SK-N-SH (cell line): ENCODE measurements around the gene DOP1B. TPM values are rescaled to one million over a fixed set of nuclear protein-coding genes. Genes with fewer than 3 reads are reported as not detected.
"Not testable (repeated sequence)": the region's sequence is repeated elsewhere in the genome, so short reads cannot be mapped to it uniquely, and the experiment has no call there.

Source experiments
- CTCF ChIA-PET: fragments of 300-600, 350-600 bp; formaldehyde crosslinking; extraction: SDS; loops from one replicate; lab custom pipeline; 2021; lab: Yijun Ruan, JAX
- POLR2A ChIA-PET: fragments of 350-600 bp; sonication (Branson Sonifier 250); formaldehyde crosslinking; extraction: SDS; loops from one replicate; lab custom pipeline; 2020; ENCODE audit warnings: antibody characterized with exemption, inconsistent platforms; lab: Yijun Ruan, JAX
- DNase-seq: peaks from one replicate; pipeline ENCODE4 v3.0.0; 2012
- H2AFZ ChIP-seq: fragments of 200-600 bp; sonication (generic); 2 replicates; pipeline ENCODE4 v1.8.1; 2016; ENCODE audit warnings: antibody characterized with exemption, mild to moderate bottlenecking, low read depth
- H3F3A ChIP-seq: fragments of 200-600 bp; sonication (generic); replicated peaks from 2 replicates; pipeline ENCODE3; 2016; ENCODE audit warnings: antibody characterized with exemption, mild to moderate bottlenecking; ENCODE audit not compliant: insufficient read depth
- H3K27ac ChIP-seq, 2 experiments: fragments of 200-500 bp in 1 of 2; fragments of 200-600 bp in 1 of 2; sonication (Bioruptor generic) in 1 of 2; sonication (generic), shearing (Covaris generic) in 1 of 2; 2 replicates each; pipeline versions ENCODE4 v1.5.1 to v1.6.1; 2014 to 2016; ENCODE audit warnings: low read depth in 2 of 2, inconsistent platforms in 1 of 2, low read length in 1 of 2, mild to moderate bottlenecking in 1 of 2, mixed read lengths in 1 of 2
- H3K27me3 ChIP-seq: fragments of 200-600 bp; sonication (generic), shearing (Covaris generic); 2 replicates; pipeline ENCODE4 v1.6.1; 2016; ENCODE audit warnings: mixed run types; ENCODE audit not compliant: insufficient read depth
- H3K36me3 ChIP-seq, 2 experiments: fragments of 200-500 bp in 1 of 2; fragments of 200-600 bp in 1 of 2; sonication (Bioruptor generic) in 1 of 2; sonication (generic) in 1 of 2; replicated peaks in 1 of 2; 2 replicates each; pipeline versions ENCODE3 to v1.5.1; 2014 to 2016; ENCODE audit warnings: low read length in 1 of 2, mild to moderate bottlenecking in 1 of 2; ENCODE audit not compliant: insufficient read depth in 2 of 2, control insufficient read depth in 1 of 2
- H3K4me1 ChIP-seq, 2 experiments: fragments of 200-500 bp in 1 of 2; fragments of 200-600 bp in 1 of 2; sonication (Bioruptor generic) in 1 of 2; sonication (generic), shearing (Covaris generic) in 1 of 2; 2 replicates each; pipeline versions ENCODE4 v1.5.1 to v1.6.1; 2014 to 2016; ENCODE audit warnings: low read depth in 1 of 2, low read length in 1 of 2, mixed run types in 1 of 2; ENCODE audit not compliant: insufficient read depth in 2 of 2, control insufficient read depth in 1 of 2
- H3K4me2 ChIP-seq: fragments of 200-600 bp; sonication (generic), shearing (Covaris generic); 2 replicates; pipeline ENCODE4 v1.6.1; 2017; ENCODE audit warnings: mixed run types
- H3K4me3 ChIP-seq, 2 experiments: fragments of 200-500 bp in 1 of 2; fragments of 200-600 bp in 1 of 2; sonication (Bioruptor generic) in 1 of 2; sonication (generic), shearing (Covaris generic) in 1 of 2; 2 replicates each; pipeline versions ENCODE4 v1.5.1 to v1.8.1; 2014 to 2016; ENCODE audit warnings: low read depth in 2 of 2, inconsistent platforms in 1 of 2, low read length in 1 of 2, mild to moderate bottlenecking in 1 of 2, mixed read lengths in 1 of 2, moderate library complexity in 1 of 2
- H3K79me2 ChIP-seq: fragments of 200-600 bp; sonication (generic); 2 replicates; pipeline ENCODE4 v1.8.1; 2017; ENCODE audit warnings: mild to moderate bottlenecking; ENCODE audit not compliant: insufficient read depth
- H3K9ac ChIP-seq: fragments of 200-600 bp; sonication (generic); 2 replicates; pipeline ENCODE4 v1.6.1; 2017; ENCODE audit warnings: mixed run types
- H3K9me2 ChIP-seq: fragments of 200-600 bp; sonication (generic); 2 replicates; pipeline ENCODE4 v1.6.1; 2017; ENCODE audit warnings: mixed run types
- H3K9me3 ChIP-seq: fragments of 200-600 bp; sonication (generic); 2 replicates; pipeline ENCODE4 v1.6.1; 2017; ENCODE audit warnings: mixed run types, mild to moderate bottlenecking, moderate library complexity
- H4K20me1 ChIP-seq: fragments of 200-600 bp; sonication (generic); 2 replicates; pipeline ENCODE4 v1.6.1; 2017; ENCODE audit warnings: mild to moderate bottlenecking, mixed run types; ENCODE audit not compliant: insufficient read depth
- ELF1 ChIP-seq: IDR thresholded peaks from 2 replicates; pipeline ENCODE4 v1.4.0; 2012
- FOSL2 ChIP-seq: IDR thresholded peaks from 2 replicates; pipeline ENCODE4 v1.4.0; 2012; ENCODE audit warnings: low read depth, mild to moderate bottlenecking, moderate library complexity, borderline replicate concordance
- FOXJ3 ChIP-seq: sonication (generic); formaldehyde crosslinking; IDR thresholded peaks from 2 replicates; pipeline ENCODE4 v1.5.1; 2020; ENCODE audit warnings: mild to moderate bottlenecking, missing genetic modification reagents
- GABPA ChIP-seq: IDR thresholded peaks from 2 replicates; pipeline ENCODE4 v1.4.0; 2012; ENCODE audit warnings: low read depth, mild to moderate bottlenecking
- JUND ChIP-seq: IDR thresholded peaks from 2 replicates; pipeline ENCODE4 v1.4.0; 2012
- MAX ChIP-seq: IDR thresholded peaks from 2 replicates; pipeline ENCODE4 v1.4.0; 2012; ENCODE audit warnings: low read depth
- MEF2A ChIP-seq: IDR thresholded peaks from 2 replicates; pipeline ENCODE4 v1.4.0; 2012; ENCODE audit warnings: low read depth, borderline replicate concordance
- PBX3 ChIP-seq: IDR thresholded peaks from 2 replicates; pipeline ENCODE4; 2012
- POLR2AphosphoS5 ChIP-seq: IDR thresholded peaks from 2 replicates; pipeline ENCODE4 v1.6.1; 2012; ENCODE audit warnings: low read depth, low read length
- TCF12 ChIP-seq: IDR thresholded peaks from 2 replicates; pipeline ENCODE4 v1.4.0; 2012
- USF1 ChIP-seq: IDR thresholded peaks from 2 replicates; pipeline ENCODE4 v1.4.0; 2012; ENCODE audit warnings: low read depth, borderline replicate concordance
- YY1 ChIP-seq: IDR thresholded peaks from 2 replicates; pipeline ENCODE4 v1.4.0; 2012; ENCODE audit warnings: low read depth, mild to moderate bottlenecking
- WGBS: methylation state at CpG from one replicate; pipeline ENCODE4 v1.1.6; 2017; ENCODE audit warnings: low lambda C conversion rate; 5-methylcytosine and 5-hydroxymethylcytosine counted together
- polyA plus RNA-seq, 3 experiments: library from polyadenylated mRNA; depleted of rRNA; stranded (reverse); fragments of >200 nt; gene quantifications; 2 replicates each; pipeline ENCODE4 v1.2.3, GENCODE V29; 2012

The DOP1B gene
- polyA plus RNA-seq, 1 of the 3 experiments (the other 2 are of a cell fraction): 4.9 TPM

DNA sequence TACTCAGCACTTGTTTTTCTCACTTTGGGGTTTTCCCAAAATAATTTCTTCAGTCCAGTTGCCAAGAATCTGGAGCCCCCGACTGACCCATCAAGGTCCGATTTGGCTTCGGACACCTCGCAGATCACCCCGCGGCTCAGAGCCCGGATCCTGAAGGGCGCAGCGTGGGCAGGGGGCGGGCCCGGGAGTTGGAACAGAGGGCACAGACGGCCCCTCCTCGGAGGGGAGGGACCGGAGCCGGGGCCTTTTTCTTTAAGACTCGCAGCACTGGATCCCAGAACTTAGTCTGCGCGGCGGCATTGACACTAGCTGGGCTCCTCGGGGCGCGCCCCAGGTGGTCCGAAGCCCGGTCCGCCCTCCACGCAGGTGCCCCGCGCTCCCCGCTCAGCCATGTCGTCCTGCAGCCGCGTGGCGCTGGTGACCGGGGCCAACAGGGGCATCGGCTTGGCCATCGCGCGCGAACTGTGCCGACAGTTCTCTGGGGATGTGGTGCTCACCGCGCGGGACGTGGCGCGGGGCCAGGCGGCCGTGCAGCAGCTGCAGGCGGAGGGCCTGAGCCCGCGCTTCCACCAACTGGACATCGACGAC, 21.7 kb upstream of the DOP1B start, which contains the start of gene CBR3:
TSS of gene CBR3 (plus strand) at position 277 of the 588 bp plus-strand sequence. CDS start at position 391, 114 bp downstream.
- DNase-seq: peak; percentile 74
- Histone ChIP-seq H3K4me1 (peaks cover 0 to 7% of the 10 kb centered on the region in 2 experiments; a peak in 1 of 4 replicates), H2AFZ (peak within 1 kb of the TSS; percentile 79), H3K4me2 (peak within 1 kb of the TSS; percentile 85), H3K9me2 (no peaks in the 10 kb centered on the region), H3K4me3 (peak within 1 kb of the TSS; percentile 59 to 65), H3K9me3 (no peaks in the 10 kb centered on the region), H3K79me2 (peaks cover 16% of the 10 kb centered on the region; the same call in 1 of the 2 replicates), H3K27me3 (no peaks in the 10 kb centered on the region), H3K36me3 (no peaks in the 10 kb centered on the region), H3K9ac (peak within 1 kb of the TSS; percentile 63), H3K27ac (peak within 1 kb of the TSS in 1 of 2 experiments; percentile 57; a peak in 2 of 4 replicates), H4K20me1 (no peaks in the 10 kb centered on the region), H3F3A (peaks cover 8% of the 10 kb centered on the region)
- ChIA-PET CTCF (interaction anchor here (1.5 to 6.5 kb wide), 2 partner anchors 9 to 12 kb away, joined by 3 to 38 read pairs; no protein-coding TSS in a partner anchor), POLR2A (no interaction called here)
- 5% methylated on average over 3 of the region's 53 CpGs for WGBS
- TF ChIP-seq FOSL2 (no peak), YY1 (peak; percentile 24; the same call in 1 of the 2 replicates), GABPA (no peak), FOXJ3 (CRISPR knock-in tag) (no peak), ELF1 (no peak), MAX (peak; percentile 55; the same call in 1 of the 2 replicates), POLR2AphosphoS5 (peak; percentile 33), JUND (no peak)

DNA sequence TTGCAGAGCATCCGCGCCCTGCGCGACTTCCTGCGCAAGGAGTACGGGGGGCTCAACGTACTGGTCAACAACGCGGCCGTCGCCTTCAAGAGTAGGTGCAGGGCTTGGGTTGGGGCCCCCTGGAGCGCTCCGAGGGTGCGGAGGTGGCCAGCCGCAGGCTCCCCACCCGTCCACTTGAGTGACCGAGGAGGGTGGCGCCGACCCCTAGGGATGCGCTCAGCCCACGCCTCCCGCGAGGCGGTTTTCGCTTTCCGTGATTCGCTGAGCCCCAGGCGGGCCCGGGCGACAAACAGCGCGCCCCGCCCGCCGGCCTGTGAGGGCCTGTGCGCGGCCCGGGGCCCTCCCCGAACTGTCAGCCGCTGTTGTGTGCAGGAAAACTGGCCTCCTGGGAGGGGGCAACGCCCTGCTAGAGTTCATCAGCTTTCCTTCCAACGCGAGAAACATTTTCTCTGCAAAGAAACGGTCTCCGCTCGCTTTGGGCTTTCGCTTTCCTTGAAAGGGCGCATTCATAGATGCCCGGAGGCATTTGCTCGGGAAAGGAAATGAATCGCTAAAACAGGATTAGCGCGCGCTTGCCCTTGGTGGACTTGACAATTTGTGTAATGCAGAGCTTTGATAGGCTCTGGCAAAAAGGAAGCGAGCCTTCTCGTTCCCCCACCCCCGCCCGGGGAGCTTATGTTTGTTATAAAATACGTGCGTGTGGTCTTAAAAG, 21.1 kb upstream of the DOP1B start:
- no peaks in the 10 kb centered on the region for H3K9me3 ChIP-seq
- peak overlapping the region; percentile 79 for H2AFZ ChIP-seq
- 7% methylated on average over 17 of the region's 60 CpGs for WGBS
- peaks cover 16% of the 10 kb centered on the region; the same call in 1 of the 2 replicates for H3K79me2 ChIP-seq
- no peaks in the 10 kb centered on the region for H3K36me3 ChIP-seq
- peak overlapping the region; percentile 59 to 65 for H3K4me3 ChIP-seq
- peaks cover 12% of the 10 kb centered on the region for H3F3A ChIP-seq
- peak; percentile 81 for DNase-seq
- POLR2A ChIA-PET: interaction anchor here (0.6 kb wide), 1 partner anchor 251 kb away, joined by 3 read pairs; no protein-coding TSS in a partner anchor
- H3K27me3 ChIP-seq: no peaks in the 10 kb centered on the region
- TF ChIP-seq POLR2AphosphoS5 (0 out of 2 replicates have a peak, but pooled peaks have one; percentile 12), MEF2A (no peak), TCF12 (no peak), PBX3 (0 out of 2 replicates have a peak, but pooled peaks have one; percentile 10), USF1 (no peak), MAX (peak; percentile 17; the same call in 1 of the 2 replicates), GABPA (0 out of 2 replicates have a peak, but pooled peaks have one; percentile 34)
- TF ChIP-seq, all 33 proteins: peak for 4
- CTCF ChIA-PET: interaction anchor here (1.5 to 6.5 kb wide), 3 partner anchors 10 to 198 kb away, joined by 3 to 38 read pairs (median 3); no protein-coding TSS in a partner anchor
- H3K9me2 ChIP-seq: no peaks in the 10 kb centered on the region
- H3K9ac ChIP-seq: peak overlapping the region; percentile 63
- peak overlapping the region; percentile 85 for H3K4me2 ChIP-seq
- peaks cover 0 to 7% of the 10 kb centered on the region in 2 experiments; a peak in 1 of 4 replicates for H3K4me1 ChIP-seq
- peak overlapping the region in 1 of 2 experiments; percentile 57; a peak in 2 of 4 replicates for H3K27ac ChIP-seq
- H4K20me1 ChIP-seq: no peaks in the 10 kb centered on the region

- H3K4me1 ChIP-seq, H3K9me3 ChIP-seq, POLR2A ChIA-PET, H2AFZ ChIP-seq, H3K4me3 ChIP-seq, H3K9me2 ChIP-seq, H4K20me1 ChIP-seq, H3K27ac ChIP-seq, H3K4me2 ChIP-seq, H3K27me3 ChIP-seq, H3K9ac ChIP-seq, H3K36me3 ChIP-seq, DNase-seq, H3F3A ChIP-seq: not testable (repeated sequence)
- CTCF ChIA-PET: interaction anchor here (1.3 to 6.9 kb wide), 5 partner anchors 11 to 181 kb away, joined by 3 to 41 read pairs (median 9); partner anchors contain the start of gene MORC3
- H3K79me2 ChIP-seq: peaks cover 11% of the 10 kb centered on the region; the same call in 1 of the 2 replicates
- 89% methylated on average over 13 of the region's 13 CpGs for WGBS
Measured at GRCh38 chr21:36139791-36140190, 16.8 kb upstream of the DOP1B start.
